ENCODE data around the gene GPC1.

The GPC1 gene

GRCh38 chr2:240457223-240458043 is 22.0 kb downstream of the GPC1 start:
- DNase-seq (ENCODE audit: low read depth): no peak

GRCh38 chr2:240458044-240458899 is 22.8 kb downstream of the GPC1 start:
- no peak for DNase-seq (ENCODE audit: low read depth)

- no peak for DNase-seq (ENCODE audit: low read depth)
Measured at GRCh38 chr2:240458900-240459391, 23.5 kb downstream of the GPC1 start.

DNA sequence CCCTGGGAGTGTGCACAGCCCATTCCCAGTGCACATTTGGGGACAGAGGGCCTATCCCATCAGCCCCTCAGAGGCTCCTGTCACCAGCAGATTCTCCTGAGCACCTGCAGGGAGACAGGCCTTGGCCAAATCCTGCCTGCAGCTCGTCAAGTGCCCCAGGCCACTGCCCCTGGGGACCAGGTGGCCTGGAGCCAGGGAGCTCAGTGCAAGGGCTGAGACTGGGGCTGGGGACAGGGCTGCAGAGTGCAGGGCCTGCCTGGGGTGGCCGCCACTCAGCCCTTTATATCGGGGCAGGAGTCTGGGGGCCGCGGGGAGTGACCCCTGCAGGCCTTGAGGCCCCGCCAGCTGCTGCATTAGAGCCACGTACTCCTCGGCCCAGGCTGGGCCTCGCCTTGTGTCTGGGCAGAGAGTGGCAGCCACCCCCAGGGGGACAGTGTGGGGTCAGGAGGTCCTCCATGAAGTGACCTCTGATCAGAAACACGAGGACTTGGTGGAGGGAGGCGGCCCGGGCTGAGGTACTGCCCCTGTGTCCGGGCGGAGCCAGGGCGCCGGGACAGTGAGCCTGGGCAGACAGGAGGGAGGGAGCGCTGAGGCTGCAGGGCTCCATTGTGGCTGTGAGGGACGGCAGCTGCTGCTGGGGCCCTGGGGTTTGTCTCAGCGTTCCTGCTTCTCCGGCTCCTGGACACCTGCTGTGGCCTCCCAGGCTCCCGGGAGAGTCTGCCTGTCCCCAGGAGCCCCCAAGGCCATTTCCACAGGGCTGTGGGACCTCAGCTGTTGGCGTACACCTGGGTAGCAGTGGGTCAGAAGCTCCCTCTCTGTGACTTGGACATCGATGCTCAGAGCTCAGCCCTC is 24.2 kb downstream of the GPC1 start:
- no peak for DNase-seq (ENCODE audit: low read depth)

DNA sequence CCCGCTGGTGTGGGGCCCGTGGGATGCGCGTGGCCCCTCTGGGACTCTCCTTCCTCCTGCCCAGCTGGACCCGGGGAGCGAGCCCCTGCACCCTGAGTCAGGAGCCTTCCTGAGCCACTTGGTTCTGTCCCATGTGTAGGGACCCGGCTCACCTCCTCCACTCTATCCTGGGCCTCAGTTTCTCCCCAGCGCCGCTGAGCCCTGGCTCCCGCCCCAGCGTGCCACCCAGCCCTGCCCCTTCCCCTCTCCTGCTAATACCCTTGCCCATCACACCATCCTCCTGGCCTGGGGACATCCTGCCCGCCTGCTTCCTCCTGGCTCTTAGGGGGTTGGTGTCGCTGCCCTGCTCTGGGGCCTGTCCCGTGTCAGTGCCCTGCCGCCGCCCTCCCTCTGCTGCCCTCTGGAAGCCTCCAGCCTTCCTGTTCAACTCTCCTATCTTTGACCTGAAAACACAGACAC is 24.8 kb downstream of the GPC1 start:
- no peak for DNase-seq (ENCODE audit: low read depth)

DNA sequence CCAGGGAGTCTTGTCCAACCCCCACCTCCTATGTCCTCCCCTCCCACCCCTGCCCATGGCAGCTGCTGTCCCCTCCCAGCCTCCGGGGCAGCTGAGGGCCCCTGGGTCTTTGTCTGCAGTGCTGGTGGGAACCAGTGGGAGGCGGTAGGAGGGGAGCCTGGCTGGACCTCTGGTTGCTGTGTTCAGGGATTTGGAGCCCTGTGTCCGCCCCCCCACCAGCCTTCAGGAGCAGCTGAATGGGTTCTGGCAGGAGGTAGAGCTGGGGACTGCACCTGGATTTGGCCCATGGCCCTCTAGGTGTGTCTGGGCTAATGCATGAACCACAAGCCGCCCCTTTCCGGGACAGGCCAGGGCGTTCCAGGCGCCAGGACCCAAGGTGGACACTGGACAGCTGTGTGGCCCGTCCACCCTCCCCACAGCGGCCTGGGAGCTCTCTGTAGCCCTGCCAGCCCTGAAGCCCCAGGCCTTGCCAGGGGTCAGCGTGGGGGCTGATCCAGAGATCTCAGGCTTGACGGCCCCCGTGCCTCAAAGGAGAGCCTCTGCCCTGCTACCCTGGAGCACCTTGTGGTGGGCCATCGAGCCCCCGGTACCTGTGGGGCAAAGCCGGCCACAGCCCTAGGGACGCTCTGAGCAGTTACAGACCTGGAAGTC is 25.4 kb downstream of the GPC1 start:
- no peak for DNase-seq (ENCODE audit: low read depth)

GRCh38 chr2:240461471-240462072 is 26.1 kb downstream of the GPC1 start:
- no peak for DNase-seq (ENCODE audit: low read depth)

- no peak for DNase-seq (ENCODE audit: low read depth)
Measured at GRCh38 chr2:240462073-240462706, 26.7 kb downstream of the GPC1 start.

DNA sequence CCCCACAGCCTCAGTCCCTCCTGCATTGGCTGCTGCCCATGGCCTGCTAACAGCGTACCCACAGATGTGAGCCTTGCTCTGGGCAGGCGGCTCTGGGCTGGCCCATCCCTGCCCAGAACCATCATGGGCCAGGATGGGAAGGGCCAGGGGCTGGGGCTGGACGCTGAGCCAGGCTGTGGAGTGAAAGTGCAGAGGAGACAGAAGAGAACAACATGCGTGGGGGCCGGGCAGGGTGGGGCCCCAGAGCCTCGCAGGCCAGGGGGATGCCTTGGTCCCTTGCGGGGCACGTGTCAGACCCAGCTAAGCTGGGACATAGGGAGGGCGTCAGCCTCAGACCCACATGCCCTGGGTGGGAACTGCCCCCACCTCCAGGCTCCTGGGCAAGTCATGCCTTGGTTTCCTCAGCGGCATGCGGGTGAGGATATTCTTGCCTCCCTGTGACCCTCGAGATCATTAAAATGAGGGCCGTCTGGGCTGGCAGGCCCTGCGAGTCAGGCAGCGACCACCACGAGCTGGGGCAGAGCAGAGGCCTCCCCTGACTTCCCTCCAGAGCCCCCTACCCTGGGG is 27.3 kb downstream of the GPC1 start:
- DNase-seq (ENCODE audit: low read depth): no peak

- no peak for DNase-seq (ENCODE audit: low read depth)
Measured at GRCh38 chr2:240463274-240463865, 27.9 kb downstream of the GPC1 start.

- DNase-seq (ENCODE audit: low read depth): no peak
Measured at GRCh38 chr2:240463866-240464481, 28.5 kb downstream of the GPC1 start.

- no peak for DNase-seq (ENCODE audit: low read depth)
Measured at GRCh38 chr2:240464514-240465241, 29.2 kb downstream of the GPC1 start.

DNA sequence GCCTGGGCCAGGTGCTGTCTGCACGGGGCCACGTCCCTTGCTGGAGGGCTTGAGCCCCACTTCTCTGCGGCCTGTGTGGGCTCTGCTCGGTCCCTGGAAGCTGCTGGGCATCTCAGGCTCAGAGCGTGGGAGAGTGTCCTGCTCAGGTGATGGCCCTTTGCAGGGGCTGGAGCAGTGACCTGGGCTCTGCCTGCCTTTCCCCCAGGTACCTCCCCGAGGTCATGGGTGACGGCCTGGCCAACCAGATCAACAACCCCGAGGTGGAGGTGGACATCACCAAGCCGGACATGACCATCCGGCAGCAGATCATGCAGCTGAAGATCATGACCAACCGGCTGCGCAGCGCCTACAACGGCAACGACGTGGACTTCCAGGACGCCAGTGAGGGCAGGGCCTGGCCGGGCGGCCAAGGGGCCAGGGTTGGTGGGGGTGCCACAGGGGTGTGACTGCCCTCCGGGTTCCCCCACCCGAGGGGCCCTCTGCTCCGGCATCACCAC is 29.9 kb downstream of the GPC1 start:
- DNase-seq (ENCODE audit: low read depth): no peak

- DNase-seq (ENCODE audit: low read depth): no peak
Measured at GRCh38 chr2:240465765-240466578, 30.5 kb downstream of the GPC1 start.

DNA sequence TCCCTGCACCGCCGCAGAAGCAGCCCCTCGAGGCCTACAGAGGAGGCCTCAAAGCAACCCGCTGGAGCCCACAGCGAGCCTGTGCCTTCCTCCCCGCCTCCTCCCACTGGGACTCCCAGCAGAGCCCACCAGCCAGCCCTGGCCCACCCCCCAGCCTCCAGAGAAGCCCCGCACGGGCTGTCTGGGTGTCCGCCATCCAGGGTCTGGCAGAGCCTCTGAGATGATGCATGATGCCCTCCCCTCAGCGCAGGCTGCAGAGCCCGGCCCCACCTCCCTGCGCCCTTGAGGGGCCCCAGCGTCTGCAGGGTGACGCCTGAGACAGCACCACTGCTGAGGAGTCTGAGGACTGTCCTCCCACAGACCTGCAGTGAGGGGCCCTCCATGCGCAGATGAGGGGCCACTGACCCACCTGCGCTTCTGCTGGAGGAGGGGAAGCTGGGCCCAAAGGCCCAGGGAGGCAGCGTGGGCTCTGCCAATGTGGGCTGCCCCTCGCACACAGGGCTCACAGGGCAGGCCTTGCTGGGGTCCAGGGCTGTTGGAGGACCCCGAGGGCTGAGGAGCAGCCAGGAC is 31.2 kb downstream of the GPC1 start:
- no peak for DNase-seq (ENCODE audit: low read depth)

GRCh38 chr2:240467149-240467642 is 31.7 kb downstream of the GPC1 start:
- DNase-seq (ENCODE audit: low read depth): no peak

Data from stimulated activated CD8-positive, alpha-beta memory T cell treated with anti-CD3 and anti-CD28 coated beads, Interleukin-12 subunit alpha, Interleukin-12 subunit beta, amount 100 ng/mL, for 4 hours (primary cell).